SW 1271 (cell line): Measurements from ENCODE around the gene DNMT3L.
"Not testable (repeated sequence)": the region's sequence is repeated elsewhere in the genome, so short reads cannot be mapped to it uniquely, and the experiment has no call there.

Source experiments
- DNase-seq, 2 experiments: peaks; one replicate each; lab custom pipeline; 2025; lab: John Stamatoyannopoulos, UW

The DNMT3L gene

DNA sequence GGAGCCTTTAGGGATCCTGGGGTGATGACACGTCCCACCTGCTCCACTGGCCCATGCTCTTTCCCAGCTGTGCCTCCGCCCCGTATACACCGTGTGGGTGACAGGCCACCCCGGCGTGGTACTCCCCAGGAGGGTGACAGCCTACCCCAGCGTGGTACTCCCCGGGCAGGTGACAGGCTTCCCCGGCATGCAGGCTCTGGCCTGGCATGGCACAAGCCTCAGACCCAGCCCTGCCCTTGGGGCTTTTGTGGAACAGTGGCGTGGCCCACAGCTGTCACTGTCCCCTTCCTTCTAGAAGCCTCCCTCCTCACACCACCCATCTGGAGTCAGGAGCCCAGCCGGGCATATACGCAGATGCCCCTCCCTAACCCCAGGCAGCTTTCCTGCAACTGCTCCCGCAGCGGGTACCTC lies 33.5 kb upstream of the DNMT3L start:
- no peak for DNase-seq

DNA sequence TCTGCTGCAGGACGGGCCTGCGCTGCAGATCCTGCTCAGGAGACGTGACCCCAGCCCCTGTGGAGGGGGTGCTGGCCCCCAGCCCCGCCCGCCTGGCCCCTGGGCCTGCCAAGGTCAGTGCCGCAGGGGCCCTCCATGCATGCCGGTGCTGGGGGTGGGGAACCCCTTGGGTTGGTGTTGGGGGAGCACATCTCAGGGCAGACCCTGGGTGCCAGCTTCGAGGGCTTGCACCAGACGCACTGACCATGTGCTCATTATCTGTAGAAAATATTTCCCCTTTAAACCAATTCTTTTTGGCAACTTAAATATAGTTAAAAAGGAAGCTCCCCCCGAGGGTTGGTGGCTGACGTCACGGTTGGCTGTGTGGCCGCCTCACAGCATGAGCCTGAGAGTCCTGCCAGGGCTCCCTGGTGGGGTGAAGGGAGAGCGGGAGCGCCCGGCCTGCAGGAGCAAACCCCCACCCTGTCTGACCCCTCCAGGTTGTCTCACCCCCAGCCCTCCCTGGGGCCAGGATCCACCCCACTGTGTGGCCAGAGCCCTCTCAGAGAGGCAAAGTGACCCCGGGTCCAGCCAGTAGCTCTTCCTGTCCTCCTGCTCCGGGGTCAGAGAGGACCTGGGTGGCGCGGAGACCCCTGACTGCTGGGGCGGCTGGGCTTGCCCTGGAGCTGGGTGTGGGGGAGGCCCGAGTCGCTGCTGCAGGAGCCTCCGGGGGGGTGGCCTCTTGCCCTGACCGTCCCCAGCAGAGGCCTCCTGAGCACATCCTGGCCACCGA lies 32.9 kb upstream of the DNMT3L start:
- peak in 1 of 2 experiments; percentile 2 for DNase-seq

DNA sequence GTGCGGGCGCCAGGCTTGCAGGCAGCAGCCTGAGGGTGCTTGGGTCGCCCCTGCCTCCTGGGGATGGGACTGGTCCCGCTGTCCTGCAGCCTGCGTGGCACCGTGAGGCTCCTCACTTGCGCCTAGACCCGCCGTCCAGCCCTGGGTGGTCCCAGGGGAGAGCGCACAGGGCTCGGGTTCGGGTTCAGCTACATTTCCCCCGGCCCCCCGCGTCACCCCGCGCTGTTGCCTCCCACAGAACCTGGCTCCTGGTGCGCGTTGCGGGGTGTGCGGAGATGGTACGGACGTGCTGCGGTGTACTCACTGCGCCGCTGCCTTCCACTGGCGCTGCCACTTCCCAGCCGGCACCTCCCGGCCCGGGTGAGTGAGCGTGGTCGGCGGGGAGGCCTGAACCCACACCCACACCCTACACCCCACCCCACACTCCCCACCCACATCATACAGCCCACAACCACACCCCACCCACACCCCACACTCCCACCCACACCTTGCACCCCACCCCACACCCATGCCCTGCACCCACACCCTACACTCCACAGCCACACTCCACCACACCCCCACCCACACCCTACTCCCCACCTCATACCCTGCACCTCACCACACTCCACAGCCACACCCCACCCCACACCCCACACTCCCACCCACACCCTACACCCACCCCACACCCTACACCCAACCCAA lies 32.0 kb upstream of the DNMT3L start:
- DNase-seq, result no peak

DNA sequence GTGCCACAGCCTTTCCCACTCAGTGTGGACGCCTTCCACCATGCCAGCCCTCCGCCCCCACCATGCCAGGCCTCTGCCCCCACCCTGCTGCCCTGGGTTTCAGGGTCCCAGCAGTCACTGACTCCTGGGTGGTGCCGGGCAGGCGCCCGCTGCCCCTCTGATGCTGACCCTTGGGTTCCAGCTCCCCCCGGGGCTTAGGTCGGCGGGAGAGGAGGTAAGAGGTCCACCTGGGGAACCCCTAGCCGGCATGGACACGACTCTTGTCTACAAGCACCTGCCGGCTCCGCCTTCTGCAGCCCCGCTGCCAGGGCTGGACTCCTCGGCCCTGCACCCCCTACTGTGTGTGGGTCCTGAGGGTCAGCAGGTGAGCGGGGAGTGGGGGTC lies 31.1 kb upstream of the DNMT3L start:
- DNase-seq, result no peak

DNA sequence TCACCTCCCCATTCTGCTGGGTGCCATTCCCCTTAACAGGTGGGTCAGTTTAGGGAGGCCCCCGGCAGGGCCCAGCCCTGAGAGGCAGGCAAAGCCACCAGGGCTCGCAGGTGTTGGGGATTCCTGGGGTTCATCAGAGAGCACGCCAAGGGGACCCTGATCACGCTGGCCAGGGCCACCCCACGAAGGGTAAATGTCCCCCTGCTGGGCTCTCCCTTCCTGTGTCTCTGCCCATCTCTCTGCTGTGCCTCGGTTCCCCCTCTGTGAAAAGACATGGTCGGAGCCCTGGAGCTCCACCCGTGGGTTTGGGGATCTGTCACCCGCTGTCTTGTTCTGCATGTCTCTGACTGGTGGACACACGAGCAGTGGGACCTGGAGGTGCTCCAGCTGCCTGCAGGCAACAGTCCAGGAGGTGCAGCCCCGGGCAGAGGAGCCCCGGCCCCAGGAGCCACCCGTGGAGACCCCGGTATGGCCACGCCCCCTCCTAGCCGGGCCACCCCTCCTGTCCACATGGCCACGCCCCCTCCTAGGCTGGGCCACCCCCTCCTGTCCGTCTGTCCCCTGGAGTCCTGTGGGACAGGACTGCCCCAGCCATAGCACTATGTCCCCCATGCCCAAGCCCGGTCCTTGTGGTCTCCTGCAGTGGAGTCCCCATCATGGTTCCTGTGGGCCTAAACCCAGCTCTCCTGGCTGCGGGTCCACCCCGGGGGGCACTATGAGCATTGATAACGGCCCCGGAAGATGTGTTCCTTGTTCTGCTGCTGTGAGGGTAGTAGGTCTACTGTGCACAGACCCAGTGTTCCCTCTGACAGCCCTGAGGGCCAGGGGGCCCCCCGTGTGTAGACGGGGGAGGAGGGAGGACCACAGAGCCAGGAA lies 30.5 kb upstream of the DNMT3L start:
- DNase-seq, result no peak

DNA sequence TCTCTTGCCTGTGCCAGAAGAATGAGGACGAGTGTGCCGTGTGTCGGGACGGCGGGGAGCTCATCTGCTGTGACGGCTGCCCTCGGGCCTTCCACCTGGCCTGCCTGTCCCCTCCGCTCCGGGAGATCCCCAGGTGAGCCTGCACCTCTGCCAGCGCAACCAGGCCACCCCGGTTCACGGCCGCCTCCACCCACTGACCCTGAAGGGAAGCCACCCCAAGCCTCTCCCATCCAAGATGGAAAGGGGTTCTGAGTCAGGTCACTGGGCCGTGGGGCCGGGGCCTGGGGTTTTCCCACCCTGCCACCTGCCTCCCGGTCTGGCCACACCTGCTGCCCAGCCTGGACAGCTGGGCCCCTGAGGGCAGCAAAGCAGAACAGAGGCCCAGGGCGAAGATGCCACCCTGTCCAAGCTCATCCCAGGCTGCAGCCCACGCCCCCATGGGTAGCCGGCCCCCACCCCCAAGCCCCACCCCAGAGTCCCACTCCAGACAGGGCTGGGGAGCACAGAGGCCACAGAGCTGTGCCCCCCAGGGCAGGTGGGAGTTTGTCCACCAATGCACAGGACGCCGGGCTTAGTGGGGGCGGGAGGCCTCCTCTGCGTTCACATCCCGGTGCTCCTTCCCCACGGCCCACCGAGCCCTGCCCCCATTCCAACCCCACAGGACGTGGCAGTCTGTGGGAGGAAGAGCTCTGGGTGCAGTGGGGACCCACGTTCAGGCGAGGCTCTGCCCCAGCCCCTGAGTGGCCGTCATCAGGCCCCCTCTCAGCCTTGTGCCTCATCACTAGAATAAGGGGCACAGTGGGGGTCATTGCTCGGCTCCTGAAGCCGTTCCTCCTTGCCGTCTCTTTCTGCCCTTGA lies 29.6 kb upstream of the DNMT3L start:
- no peak for DNase-seq

DNA sequence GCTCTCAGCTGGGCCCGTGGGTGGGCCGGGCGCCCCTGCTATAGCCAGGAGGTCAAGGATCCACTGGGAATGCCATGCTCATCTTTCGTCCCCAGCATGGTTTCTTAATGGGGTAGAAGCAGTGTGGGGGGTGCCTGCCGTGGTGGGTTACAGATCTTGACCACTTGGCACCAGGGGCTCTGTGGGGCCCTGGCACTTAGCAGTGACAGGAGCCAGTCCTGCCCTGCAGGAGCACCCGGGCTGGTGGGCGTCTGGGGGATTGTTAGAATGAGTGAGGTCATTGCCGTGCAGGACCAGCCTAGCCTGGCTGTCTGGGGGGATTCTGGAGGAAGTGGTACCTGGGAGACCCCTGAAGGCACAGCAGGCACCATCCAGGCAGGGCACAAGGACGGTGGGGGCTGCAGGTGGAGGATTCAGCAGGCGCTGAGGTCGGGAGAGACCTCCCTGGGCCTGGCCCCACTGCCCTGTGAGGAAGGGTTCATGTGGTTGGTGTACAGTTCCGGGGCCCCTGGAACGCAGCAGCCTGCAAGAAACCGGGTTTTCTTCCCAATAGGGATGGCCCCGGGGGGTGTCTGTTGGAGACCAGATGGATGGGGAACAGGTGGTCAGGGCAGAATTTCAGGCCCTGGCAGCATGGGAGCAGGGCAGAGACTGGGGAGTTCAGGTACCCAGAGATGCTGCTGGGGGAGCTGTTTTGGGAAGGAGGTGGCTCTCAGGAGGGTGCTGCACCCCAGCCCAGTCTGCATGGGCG lies 28.8 kb upstream of the DNMT3L start:
- no peak for DNase-seq

DNA sequence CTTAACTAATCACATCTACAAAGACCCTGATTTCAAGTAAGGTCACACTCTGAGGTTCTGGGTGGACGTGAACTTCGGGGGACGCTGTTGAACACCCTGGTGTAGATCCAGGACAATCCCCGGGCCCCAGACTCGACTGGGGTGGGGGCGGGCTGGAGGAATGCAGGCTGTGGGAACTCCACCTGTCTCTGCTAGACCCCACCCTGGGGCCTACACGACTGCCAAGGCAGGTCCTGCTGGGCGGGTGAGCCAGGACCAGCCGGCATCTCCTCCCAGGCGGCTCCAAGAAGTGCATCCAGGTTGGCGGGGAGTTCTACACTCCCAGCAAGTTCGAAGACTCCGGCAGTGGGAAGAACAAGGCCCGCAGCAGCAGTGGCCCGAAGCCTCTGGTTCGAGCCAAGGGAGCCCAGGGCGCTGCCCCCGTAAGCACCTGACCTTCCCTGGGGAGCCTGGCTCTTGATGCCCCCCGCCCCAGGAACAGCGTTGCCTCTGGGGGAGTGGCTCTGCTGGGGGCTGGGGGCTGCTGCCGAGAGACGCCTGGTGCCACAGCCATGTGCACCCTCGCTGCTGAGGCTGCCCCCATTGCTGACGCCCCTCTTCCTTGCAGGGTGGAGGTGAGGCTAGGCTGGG lies 27.8 kb upstream of the DNMT3L start:
- no peak for DNase-seq

DNA sequence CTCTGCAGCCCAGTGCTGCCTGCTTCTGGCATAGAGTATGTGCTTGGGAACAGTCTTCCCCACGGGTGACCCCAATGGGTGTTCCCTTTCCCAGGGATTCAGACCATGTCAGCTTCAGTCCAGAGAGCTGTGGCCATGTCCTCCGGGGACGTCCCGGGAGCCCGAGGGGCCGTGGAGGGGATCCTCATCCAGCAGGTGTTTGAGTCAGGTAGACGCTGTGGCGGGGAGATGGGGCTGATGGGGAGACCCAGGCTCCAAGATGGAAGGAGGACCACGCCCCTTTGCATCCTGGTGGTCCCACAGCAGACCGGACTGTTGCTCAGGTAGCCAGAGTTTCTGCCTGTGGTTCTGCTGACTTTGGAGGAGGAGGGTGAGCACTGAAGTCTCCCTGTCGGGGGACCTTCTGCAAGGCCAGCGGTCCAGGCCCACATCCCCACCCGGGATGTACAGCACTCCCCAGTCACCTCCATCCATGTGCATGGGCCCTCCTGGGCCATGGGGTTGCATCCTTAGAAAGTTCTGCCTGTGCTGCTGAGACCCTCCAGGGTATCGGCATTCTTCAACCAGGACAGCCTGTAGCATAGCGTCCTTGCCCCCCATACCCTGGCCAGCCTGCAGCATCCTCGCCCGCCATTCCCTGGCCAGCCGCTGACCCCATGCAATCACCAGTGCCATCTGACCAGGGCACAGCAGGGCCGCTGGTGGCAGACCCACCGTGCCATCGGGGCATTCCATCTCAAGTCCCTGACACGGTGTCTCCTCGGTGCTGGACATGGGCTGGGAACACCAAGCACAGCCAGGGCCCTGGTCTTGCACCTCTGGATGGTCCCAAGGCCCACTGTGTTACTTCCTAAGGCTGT lies 26.8 kb upstream of the DNMT3L start:
- no peak for DNase-seq

DNA sequence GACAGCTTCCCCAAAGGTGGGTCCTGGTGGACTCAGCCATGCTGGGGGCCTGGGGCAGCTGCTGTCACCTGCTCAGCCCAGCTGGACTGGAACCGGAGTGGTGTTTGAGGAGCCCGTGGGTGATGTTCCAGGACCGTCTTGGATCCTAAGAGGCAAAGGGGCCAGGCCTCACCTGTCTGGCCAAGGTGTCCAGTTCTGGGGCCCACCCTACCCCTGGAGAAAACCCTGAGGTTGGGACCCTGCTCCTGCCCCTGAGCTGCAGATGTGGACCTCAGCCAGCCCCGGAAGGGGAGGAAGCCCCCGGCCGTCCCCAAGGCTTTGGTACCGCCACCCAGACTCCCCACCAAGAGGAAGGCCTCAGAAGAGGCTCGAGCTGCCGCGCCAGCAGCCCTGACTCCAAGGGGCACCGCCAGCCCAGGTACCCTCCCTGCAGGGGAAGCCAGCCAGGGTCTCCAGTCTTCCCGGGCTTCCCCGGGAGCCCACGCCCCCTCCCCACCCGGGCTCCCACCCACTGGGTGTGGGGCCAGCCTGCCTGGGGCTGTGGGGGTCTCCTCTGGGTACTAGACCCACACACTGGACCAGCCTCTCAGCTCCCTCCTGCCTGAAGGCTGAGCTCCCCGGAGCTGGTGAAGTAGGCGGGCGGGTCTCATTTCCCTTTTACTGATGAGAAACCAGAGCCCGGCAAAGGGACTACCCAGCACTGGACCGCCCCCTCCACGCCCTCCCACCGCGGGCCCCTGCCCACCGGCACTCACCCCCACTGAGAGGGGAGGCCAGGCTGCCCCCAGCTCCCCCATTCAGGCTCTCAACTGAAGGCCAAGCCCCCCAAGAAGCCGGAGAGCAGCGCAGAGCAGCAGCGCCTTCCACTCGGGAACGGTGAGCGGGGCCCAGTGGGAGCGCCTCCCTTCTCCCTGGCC lies 25.3 kb upstream of the DNMT3L start:
- no peak for DNase-seq

DNA sequence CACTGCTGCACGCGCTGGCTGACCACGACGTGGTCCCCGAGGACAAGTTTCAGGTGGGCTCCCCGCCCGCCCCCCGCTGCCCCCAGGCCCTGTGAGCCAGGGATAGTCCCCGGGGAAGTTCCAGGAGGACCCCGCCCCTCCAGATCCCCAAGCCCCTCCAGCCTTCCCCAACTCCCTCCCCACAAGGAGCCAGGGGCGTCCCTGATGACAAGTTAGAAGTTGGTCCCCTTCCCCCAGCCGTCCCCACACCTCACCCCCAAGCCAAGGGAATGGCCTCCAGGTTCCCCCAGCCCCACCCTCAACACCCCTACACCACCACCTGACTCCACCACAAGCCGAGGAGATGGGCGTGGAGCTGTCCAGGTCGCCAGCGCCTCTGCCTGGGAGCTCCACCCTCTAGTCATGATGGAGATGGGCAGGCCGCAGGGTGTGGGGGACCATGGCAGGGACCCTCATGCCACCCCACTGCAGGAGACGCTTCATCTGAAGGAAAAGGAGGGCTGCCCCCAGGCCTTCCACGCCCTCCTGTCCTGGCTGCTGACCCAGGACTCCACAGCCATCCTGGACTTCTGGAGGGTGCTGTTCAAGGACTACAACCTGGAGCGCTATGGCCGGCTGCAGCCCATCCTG lies 24.5 kb upstream of the DNMT3L start:
- DNase-seq, result no peak

DNA sequence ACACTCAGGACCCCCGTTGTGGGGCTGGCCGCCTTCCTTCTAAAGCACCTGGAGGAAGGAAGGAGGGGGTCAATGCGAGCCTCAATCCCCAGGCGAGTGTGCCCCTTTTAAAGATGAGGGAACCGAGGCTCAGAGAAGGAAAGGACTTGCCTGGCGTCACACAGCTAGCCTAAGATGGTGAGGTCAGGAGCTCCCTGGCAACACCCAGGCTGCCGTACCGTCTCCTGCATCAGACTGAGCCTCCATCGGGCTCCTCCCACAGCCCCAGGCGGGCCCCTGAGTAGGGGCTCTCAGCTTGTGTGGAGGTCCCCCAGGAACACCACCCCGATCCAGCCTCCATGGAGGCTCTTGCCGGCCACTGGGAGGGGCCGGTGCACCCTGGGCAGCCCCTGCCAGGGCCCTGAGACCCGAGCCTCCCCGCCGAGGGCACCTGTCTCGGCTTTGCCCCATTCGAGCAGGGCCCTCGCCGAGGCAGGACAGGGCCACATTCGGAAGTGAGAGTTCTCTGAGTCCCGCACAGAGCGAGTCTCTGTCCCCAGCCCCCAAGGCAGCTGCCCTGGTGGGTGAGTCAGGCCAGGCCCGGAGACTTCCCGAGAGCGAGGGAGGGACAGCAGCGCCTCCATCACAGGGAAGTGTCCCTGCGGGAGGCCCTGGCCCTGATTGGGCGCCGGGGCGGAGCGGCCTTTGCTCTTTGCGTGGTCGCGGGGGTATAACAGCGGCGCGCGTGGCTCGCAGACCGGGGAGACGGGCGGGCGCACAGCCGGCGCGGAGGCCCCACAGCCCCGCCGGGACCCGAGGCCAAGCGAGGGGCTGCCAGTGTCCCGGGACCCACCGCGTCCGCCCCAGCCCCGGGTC lies 23.7 kb upstream of the DNMT3L start, which contains the start of gene AIRE:
TSS of gene AIRE (plus strand) at position 739 of the 855 bp plus-strand sequence. CDS start 131 bp downstream, outside the sequence.
- no peak for DNase-seq

DNA sequence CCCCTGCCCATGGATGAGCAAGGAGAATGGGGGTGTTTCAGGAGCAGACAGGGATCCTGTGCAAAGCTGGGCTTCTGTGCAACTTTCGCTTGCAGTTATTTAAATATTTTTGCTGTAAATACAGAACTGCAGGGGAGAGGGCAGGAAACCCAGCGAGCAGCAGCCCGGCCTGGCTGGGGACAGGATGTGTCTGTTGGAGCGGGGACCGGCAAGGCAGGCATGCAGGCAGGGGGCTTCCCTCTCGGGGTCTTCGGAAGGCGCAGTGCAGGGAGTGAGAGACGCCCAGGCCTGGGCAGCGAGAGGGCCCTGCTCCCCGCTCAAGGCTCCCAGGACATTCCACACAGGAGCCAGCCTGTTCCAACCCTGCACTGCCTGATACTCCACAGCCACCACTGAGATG lies 22.3 kb upstream of the DNMT3L start:
- DNase-seq, result no peak

DNA sequence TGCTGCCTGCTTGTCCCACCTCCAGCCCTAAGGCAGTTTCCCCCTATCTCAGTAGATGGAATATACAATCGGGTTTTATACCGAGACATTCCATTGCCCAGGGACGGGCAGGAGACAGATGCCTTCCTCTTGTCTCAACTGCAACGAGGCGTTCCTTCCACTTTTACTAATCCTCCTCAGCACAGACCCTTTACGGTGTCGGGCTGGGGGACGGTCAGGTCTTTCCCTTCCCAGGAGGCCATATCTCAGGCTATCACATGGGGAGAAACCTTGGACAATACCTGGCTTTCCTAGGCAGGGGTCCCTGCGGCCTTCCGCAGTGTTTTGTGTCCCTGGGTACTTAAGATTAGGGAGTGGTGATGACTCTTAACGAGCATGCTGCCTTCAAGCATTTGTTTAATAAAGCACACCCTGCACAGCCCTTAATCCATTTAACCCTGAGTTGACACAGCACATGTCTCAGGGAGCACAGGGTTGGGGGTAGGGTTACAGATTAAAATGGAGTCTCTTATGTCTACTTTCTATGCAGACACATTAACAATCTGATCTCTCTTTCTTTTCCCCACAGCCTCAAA lies 21.6 kb upstream of the DNMT3L start:
- DNase-seq, result not testable (repeated sequence)

DNA sequence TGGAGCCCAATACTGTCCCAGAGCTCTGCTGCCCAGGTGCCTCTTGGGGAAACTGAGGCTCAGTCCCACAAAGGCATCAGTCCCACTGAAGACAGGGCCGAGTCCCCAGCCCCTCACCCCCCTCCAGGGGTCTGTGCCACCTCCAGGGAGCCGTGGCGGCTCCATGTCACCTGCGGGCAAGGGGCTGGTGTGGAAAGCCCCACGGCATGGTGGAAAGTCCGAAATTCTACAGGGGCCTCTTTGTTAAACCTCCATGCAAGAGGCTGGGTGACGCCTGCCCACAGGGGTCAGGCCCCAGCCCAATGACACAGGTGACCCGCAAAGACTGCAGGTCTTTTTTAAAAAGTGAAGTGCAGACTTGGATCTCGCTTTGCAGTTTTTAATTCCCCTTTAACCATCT lies 20.7 kb upstream of the DNMT3L start:
- DNase-seq, result no peak

DNA sequence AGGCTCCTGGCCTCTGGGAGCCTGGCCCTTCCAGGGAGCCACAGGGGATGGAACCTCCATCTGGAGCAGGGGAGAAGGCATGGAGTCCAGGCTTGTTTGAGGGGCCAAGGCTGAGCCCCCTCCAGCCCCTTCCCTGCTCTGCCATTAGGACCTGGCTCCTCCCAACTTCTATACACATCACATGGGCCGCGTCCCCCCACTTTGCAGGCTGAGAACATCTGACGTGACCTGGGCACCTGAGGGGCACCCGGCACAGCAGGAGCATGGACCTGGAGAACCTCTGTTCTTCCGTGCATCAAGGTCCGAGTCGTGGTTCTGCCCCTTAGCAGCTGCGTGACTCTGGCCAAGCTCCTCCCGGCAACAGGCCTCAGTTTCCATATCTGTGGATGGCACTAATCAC lies 20.1 kb upstream of the DNMT3L start:
- DNase-seq, result no peak
